Transverse colon (tissue), 4 donors: Measurements from ENCODE around the gene RAPGEF5.

Source experiments
- EP300 ChIP-seq: sonication (generic); formaldehyde crosslinking; IDR thresholded peaks from one replicate; pipeline ENCODE4 v1.6.1; 2017; ENCODE audit warnings: antibody characterized with exemption, low read depth
- POLR2A ChIP-seq: fragments of 450-650 bp; IDR thresholded peaks from one replicate; pipeline ENCODE4 v1.6.1; 2016; ENCODE audit warnings: antibody characterized with exemption, mild to moderate bottlenecking, moderate library complexity
- POLR2AphosphoS5 ChIP-seq, 3 donors: sonication (generic); formaldehyde crosslinking; IDR thresholded peaks; one replicate each; pipeline ENCODE4 v1.6.1; 2016; ENCODE audit warnings: antibody characterized with exemption in 3 of 3
- TF ChIP-seq, protein P1 (sequence below), 5 experiments: fragments of 200-600 bp in 3 of 5; fragments of 450-650 bp in 2 of 5; sonication (generic) in 3 of 5; IDR thresholded peaks; 1 replicate in 2 of 5; 2 replicates in 3 of 5; pipeline ENCODE4 v1.5.1; 2016 to 2017; ENCODE audit warnings: antibody characterized with exemption in 5 of 5, inconsistent platforms in 3 of 5, mild to moderate bottlenecking in 2 of 5, moderate library complexity in 1 of 5

DNA sequence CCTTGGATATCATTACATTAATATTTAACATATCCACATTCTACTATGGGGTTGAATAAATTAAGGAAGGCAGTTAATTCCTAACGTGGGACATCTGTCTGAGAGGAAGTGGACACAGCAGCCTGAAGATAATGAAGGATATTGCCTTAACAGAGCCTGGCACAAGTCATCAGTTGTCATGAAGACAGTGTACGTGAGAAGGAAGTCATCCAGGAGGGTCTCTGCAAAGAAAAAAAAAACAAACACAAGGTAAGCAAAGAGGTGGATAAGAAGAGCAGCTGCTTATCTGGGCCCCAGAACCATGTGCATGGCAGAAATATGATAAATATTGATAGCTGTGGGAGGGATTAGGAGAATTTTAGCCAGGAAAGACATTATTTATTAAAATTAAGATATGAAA, 190.0 kb downstream of the RAPGEF5 start:
- TF ChIP-seq POLR2A (no peak), POLR2AphosphoS5 (IDR thresholded peaks at IDR 0.05) (no peak), EP300 (no peak)
- TF ChIP-seq, protein P1, sequence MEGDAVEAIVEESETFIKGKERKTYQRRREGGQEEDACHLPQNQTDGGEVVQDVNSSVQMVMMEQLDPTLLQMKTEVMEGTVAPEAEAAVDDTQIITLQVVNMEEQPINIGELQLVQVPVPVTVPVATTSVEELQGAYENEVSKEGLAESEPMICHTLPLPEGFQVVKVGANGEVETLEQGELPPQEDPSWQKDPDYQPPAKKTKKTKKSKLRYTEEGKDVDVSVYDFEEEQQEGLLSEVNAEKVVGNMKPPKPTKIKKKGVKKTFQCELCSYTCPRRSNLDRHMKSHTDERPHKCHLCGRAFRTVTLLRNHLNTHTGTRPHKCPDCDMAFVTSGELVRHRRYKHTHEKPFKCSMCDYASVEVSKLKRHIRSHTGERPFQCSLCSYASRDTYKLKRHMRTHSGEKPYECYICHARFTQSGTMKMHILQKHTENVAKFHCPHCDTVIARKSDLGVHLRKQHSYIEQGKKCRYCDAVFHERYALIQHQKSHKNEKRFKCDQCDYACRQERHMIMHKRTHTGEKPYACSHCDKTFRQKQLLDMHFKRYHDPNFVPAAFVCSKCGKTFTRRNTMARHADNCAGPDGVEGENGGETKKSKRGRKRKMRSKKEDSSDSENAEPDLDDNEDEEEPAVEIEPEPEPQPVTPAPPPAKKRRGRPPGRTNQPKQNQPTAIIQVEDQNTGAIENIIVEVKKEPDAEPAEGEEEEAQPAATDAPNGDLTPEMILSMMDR (IDR thresholded peaks at IDR 0.05), result no peak
